Neural progenitor cell (in vitro differentiated cells): Measurements from ENCODE around the gene MYO1D.

Experiments
- EZH2 ChIP-seq: fragments of 200-600 bp; sonication (generic); IDR thresholded peaks from 2 replicates; pipeline ENCODE4 v1.6.1; 2017; ENCODE audit warnings: antibody characterized with exemption, mild to moderate bottlenecking, moderate library complexity
- TF ChIP-seq, protein P1 (sequence below): fragments of 200-600 bp; sonication (generic); IDR thresholded peaks from 2 replicates; pipeline ENCODE4 v1.5.1; 2017; ENCODE audit warnings: antibody characterized with exemption, mild to moderate bottlenecking

GRCh38 chr17:32739722-32740121 lies 137.2 kb downstream of the MYO1D start:
- TF ChIP-seq, protein P1, sequence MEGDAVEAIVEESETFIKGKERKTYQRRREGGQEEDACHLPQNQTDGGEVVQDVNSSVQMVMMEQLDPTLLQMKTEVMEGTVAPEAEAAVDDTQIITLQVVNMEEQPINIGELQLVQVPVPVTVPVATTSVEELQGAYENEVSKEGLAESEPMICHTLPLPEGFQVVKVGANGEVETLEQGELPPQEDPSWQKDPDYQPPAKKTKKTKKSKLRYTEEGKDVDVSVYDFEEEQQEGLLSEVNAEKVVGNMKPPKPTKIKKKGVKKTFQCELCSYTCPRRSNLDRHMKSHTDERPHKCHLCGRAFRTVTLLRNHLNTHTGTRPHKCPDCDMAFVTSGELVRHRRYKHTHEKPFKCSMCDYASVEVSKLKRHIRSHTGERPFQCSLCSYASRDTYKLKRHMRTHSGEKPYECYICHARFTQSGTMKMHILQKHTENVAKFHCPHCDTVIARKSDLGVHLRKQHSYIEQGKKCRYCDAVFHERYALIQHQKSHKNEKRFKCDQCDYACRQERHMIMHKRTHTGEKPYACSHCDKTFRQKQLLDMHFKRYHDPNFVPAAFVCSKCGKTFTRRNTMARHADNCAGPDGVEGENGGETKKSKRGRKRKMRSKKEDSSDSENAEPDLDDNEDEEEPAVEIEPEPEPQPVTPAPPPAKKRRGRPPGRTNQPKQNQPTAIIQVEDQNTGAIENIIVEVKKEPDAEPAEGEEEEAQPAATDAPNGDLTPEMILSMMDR = no peak
- TF ChIP-seq EZH2 = no peak
